Measurements from ENCODE around the gene GJC2.
A peak's percentile ranks its signal among the peaks of the same experiment; 100 is the strongest.
"Not testable (repeated sequence)": the region's sequence is repeated elsewhere in the genome, so short reads cannot be mapped to it uniquely, and the experiment has no call there.

GJC2 gene

GRCh38 chr1:228111315-228111714, 38.4 kb upstream of the GJC2 start:
- not testable (repeated sequence) for H3K4ac ChIP-seq (ENCODE audit: low read depth, low read length); H2BK15ac ChIP-seq (replicated peaks; ENCODE audit: low read depth); H3K27me3 ChIP-seq (ENCODE audit: insufficient read depth, low read length, poor library complexity); H3K4me1 ChIP-seq (ENCODE audit: control insufficient read depth, low read depth, low read length); H2BK5ac ChIP-seq (ENCODE audit: low read length); DNase-seq; H3K27ac ChIP-seq (ENCODE audit: low read depth, low read length); H2AK5ac ChIP-seq (ENCODE audit: low read length); H4K8ac ChIP-seq (ENCODE audit: low read depth, low read length); H3K56ac ChIP-seq (ENCODE audit: low read length); H3K4me3 ChIP-seq (ENCODE audit: low read length); H3K36me3 ChIP-seq (ENCODE audit: control insufficient read depth, insufficient read depth, low read length); H3K23ac ChIP-seq (ENCODE audit: low read length); H4K5ac ChIP-seq (ENCODE audit: low read length); H3K9ac ChIP-seq (ENCODE audit: low read length); H3K4me2 ChIP-seq (ENCODE audit: low read length); H3K18ac ChIP-seq (ENCODE audit: low read length); H2BK120ac ChIP-seq (ENCODE audit: low read depth, low read length)
- H3K79me2 ChIP-seq (ENCODE audit: control insufficient read depth, insufficient read depth, low read length): peaks cover 10% of the 10 kb centered on the region
- WGBS (ENCODE audit: extremely low coverage, insufficient coverage, low lambda C conversion rate): no CpG with 5 or more reads among the region's 6 CpGs
- H3K79me1 ChIP-seq (ENCODE audit: low read length): peaks cover 10% of the 10 kb centered on the region

DNA sequence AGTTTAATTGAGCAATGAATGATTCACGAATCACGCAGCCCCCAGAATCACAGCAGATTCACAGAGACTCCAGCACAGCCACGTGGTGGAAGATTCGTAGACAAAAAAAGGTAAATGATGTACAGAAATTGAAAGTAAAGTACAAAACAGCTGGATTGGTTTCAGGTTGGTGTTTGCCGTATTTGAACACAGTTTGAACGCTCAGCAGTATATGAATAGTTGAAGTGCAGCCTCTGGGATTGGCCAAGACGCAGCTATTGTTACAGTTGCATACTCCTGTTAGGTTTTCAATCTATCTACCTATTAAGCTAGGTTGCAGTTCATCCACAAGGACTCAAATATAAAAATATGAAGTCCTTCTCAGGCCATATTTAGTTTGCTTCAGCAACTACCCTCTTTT, 37.6 kb upstream of the GJC2 start:
- Histone ChIP-seq H3K9ac (ENCODE audit: low read length) (no peak overlapping the region), H3K79me2 (ENCODE audit: control insufficient read depth, insufficient read depth, low read length) (peaks cover 10% of the 10 kb centered on the region), H3K4me3 (ENCODE audit: low read length) (no peak overlapping the region), H3K4me1 (ENCODE audit: control insufficient read depth, low read depth, low read length) (peaks cover 3% of the 10 kb centered on the region), H2BK120ac (ENCODE audit: low read depth, low read length) (no peak overlapping the region), H4K8ac (ENCODE audit: low read depth, low read length) (no peak overlapping the region), H3K4ac (ENCODE audit: low read depth, low read length) (no peak overlapping the region), H3K27ac (ENCODE audit: low read depth, low read length) (no peak overlapping the region), H3K56ac (ENCODE audit: low read length) (no peak overlapping the region), H3K36me3 (ENCODE audit: control insufficient read depth, insufficient read depth, low read length) (no peaks in the 10 kb centered on the region), H3K27me3 (ENCODE audit: insufficient read depth, low read length, poor library complexity) (no peaks in the 10 kb centered on the region), H3K79me1 (ENCODE audit: low read length) (peaks cover 10% of the 10 kb centered on the region), H2BK5ac (ENCODE audit: low read length) (no peak overlapping the region), H4K5ac (ENCODE audit: low read length) (no peak overlapping the region), H3K4me2 (ENCODE audit: low read length) (no peak overlapping the region), H2AK5ac (ENCODE audit: low read length) (no peak overlapping the region), H3K23ac (ENCODE audit: low read length) (no peak overlapping the region), H2BK15ac (replicated peaks; ENCODE audit: low read depth) (no peak overlapping the region), H3K18ac (ENCODE audit: low read length) (no peak overlapping the region)
- no CpG with 5 or more reads among the region's 7 CpGs for WGBS (ENCODE audit: extremely low coverage, insufficient coverage, low lambda C conversion rate)
- DNase-seq: no peak

DNA sequence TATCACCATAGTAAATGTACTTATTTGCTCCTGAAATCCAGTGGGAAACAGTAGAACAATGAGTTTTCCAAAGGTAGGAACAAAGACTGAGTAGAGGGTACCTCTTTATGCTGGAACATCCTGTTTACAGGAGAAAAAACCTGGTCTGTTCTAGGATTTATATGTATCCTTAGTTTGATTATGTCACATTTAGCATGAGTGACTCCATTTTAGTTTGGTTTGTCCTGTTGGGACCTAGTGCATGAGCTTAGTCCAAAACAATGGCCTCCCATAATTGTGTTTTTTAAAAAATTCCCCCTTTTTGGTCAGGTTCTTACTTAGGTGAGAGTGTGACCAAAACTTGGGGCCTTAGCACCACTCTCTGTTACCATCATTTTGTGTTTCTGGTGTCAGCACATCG, 37.1 kb upstream of the GJC2 start:
- H4K8ac ChIP-seq (ENCODE audit: low read depth, low read length): no peak overlapping the region
- no peak overlapping the region for H4K5ac ChIP-seq (ENCODE audit: low read length)
- H3K56ac ChIP-seq (ENCODE audit: low read length): no peak overlapping the region
- H2BK15ac ChIP-seq (replicated peaks; ENCODE audit: low read depth): no peak overlapping the region
- H2AK5ac ChIP-seq (ENCODE audit: low read length): no peak overlapping the region
- H3K27ac ChIP-seq (ENCODE audit: low read depth, low read length): no peak overlapping the region
- H3K9ac ChIP-seq (ENCODE audit: low read length): no peak overlapping the region
- no peak overlapping the region for H2BK120ac ChIP-seq (ENCODE audit: low read depth, low read length)
- H3K4me2 ChIP-seq (ENCODE audit: low read length): no peak overlapping the region
- H3K4ac ChIP-seq (ENCODE audit: low read depth, low read length): no peak overlapping the region
- peaks cover 3% of the 10 kb centered on the region for H3K4me1 ChIP-seq (ENCODE audit: control insufficient read depth, low read depth, low read length)
- DNase-seq: no peak
- H3K4me3 ChIP-seq (ENCODE audit: low read length): no peak overlapping the region
- H3K36me3 ChIP-seq (ENCODE audit: control insufficient read depth, insufficient read depth, low read length): no peaks in the 10 kb centered on the region
- no peaks in the 10 kb centered on the region for H3K27me3 ChIP-seq (ENCODE audit: insufficient read depth, low read length, poor library complexity)
- peaks cover 10% of the 10 kb centered on the region for H3K79me2 ChIP-seq (ENCODE audit: control insufficient read depth, insufficient read depth, low read length)
- no peak overlapping the region for H3K18ac ChIP-seq (ENCODE audit: low read length)
- H3K23ac ChIP-seq (ENCODE audit: low read length): no peak overlapping the region
- H2BK5ac ChIP-seq (ENCODE audit: low read length): no peak overlapping the region
- WGBS (ENCODE audit: extremely low coverage, insufficient coverage, low lambda C conversion rate): no CpG with 5 or more reads among the region's 1 CpG
- H3K79me1 ChIP-seq (ENCODE audit: low read length): peaks cover 10% of the 10 kb centered on the region

GRCh38 chr1:228114827-228115226, 34.9 kb upstream of the GJC2 start:
- Histone ChIP-seq H3K79me1 (ENCODE audit: low read length) (no peaks in the 10 kb centered on the region), H3K27me3 (ENCODE audit: insufficient read depth, low read length, poor library complexity) (no peaks in the 10 kb centered on the region), H4K5ac (ENCODE audit: low read length) (no peak overlapping the region), H3K4me2 (ENCODE audit: low read length) (no peak overlapping the region), H3K27ac (ENCODE audit: low read depth, low read length) (no peak overlapping the region), H4K8ac (ENCODE audit: low read depth, low read length) (no peak overlapping the region), H3K56ac (ENCODE audit: low read length) (no peak overlapping the region), H2AK5ac (ENCODE audit: low read length) (no peak overlapping the region), H3K79me2 (ENCODE audit: control insufficient read depth, insufficient read depth, low read length) (no peaks in the 10 kb centered on the region), H2BK15ac (replicated peaks; ENCODE audit: low read depth) (no peak overlapping the region), H2BK120ac (ENCODE audit: low read depth, low read length) (no peak overlapping the region), H3K4me3 (ENCODE audit: low read length) (no peak overlapping the region), H2BK5ac (ENCODE audit: low read length) (no peak overlapping the region), H3K36me3 (ENCODE audit: control insufficient read depth, insufficient read depth, low read length) (no peaks in the 10 kb centered on the region), H3K18ac (ENCODE audit: low read length) (no peak overlapping the region), H3K4ac (ENCODE audit: low read depth, low read length) (no peak overlapping the region), H3K9ac (ENCODE audit: low read length) (no peak overlapping the region), H3K23ac (ENCODE audit: low read length) (no peak overlapping the region), H3K4me1 (ENCODE audit: control insufficient read depth, low read depth, low read length) (no peaks in the 10 kb centered on the region)
- no peak for DNase-seq
- WGBS (ENCODE audit: extremely low coverage, insufficient coverage, low lambda C conversion rate): no CpG with 5 or more reads among the region's 3 CpGs

DNA sequence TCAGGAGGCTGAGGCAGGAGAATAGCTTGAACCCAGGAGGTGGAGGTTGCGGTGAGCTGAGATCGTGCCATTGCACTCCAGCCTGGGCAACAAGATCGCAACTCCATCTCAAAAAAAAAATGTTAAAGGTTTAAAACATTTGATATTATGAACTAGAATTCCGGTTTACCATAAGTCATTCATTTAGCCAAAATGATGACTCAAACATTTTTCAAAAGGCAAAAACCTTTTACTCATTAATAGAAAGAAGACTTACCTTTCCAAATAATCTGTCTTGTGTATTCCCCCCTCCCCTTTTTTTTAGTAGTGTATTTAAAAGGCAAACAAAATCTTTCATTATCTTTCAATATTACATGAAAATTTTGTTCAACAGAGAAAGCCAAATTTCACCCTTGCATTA, 32.4 kb upstream of the GJC2 start:
- H3K4me1 ChIP-seq (ENCODE audit: control insufficient read depth, low read depth, low read length): no peaks in the 10 kb centered on the region
- no peak overlapping the region for H2AK5ac ChIP-seq (ENCODE audit: low read length)
- no peak overlapping the region for H3K23ac ChIP-seq (ENCODE audit: low read length)
- H4K8ac ChIP-seq (ENCODE audit: low read depth, low read length): no peak overlapping the region
- no CpG with 5 or more reads among the region's 4 CpGs for WGBS (ENCODE audit: extremely low coverage, insufficient coverage, low lambda C conversion rate)
- H3K4me2 ChIP-seq (ENCODE audit: low read length): no peak overlapping the region
- no peaks in the 10 kb centered on the region for H3K36me3 ChIP-seq (ENCODE audit: control insufficient read depth, insufficient read depth, low read length)
- H3K27me3 ChIP-seq (ENCODE audit: insufficient read depth, low read length, poor library complexity): no peaks in the 10 kb centered on the region
- H3K79me1 ChIP-seq (ENCODE audit: low read length): no peaks in the 10 kb centered on the region
- H2BK15ac ChIP-seq (replicated peaks; ENCODE audit: low read depth): no peak overlapping the region
- no peak overlapping the region for H3K4ac ChIP-seq (ENCODE audit: low read depth, low read length)
- no peak overlapping the region for H3K27ac ChIP-seq (ENCODE audit: low read depth, low read length)
- H2BK5ac ChIP-seq (ENCODE audit: low read length): no peak overlapping the region
- no peak for DNase-seq
- H2BK120ac ChIP-seq (ENCODE audit: low read depth, low read length): no peak overlapping the region
- no peak overlapping the region for H3K56ac ChIP-seq (ENCODE audit: low read length)
- H3K79me2 ChIP-seq (ENCODE audit: control insufficient read depth, insufficient read depth, low read length): no peaks in the 10 kb centered on the region
- no peak overlapping the region for H3K9ac ChIP-seq (ENCODE audit: low read length)
- H3K4me3 ChIP-seq (ENCODE audit: low read length): no peak overlapping the region
- no peak overlapping the region for H4K5ac ChIP-seq (ENCODE audit: low read length)
- no peak overlapping the region for H3K18ac ChIP-seq (ENCODE audit: low read length)

DNA sequence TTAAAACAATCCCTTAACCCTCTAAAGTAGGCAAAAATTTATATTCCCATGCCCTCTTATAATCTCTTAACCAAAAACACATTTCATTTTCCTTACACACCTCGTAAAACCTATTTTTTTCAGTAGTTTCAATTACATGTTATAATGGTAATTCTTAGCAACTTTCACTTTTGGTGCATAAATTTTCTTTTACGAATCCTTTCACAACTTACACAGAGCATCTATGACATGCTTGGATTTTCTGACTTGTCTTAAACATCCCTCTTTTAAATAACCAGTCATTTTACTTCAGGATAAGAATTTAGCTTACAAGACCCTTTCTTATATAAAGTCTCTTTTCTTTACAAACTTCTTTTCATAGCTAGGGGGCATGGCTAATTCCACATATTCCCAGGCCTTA, 31.7 kb upstream of the GJC2 start:
- no peak overlapping the region for H3K18ac ChIP-seq (ENCODE audit: low read length)
- H3K23ac ChIP-seq (ENCODE audit: low read length): no peak overlapping the region
- H3K27ac ChIP-seq (ENCODE audit: low read depth, low read length): no peak overlapping the region
- WGBS (ENCODE audit: extremely low coverage, insufficient coverage, low lambda C conversion rate): 100% methylated on average over 1 of the region's 2 CpGs
- H3K79me1 ChIP-seq (ENCODE audit: low read length): no peaks in the 10 kb centered on the region
- no peaks in the 10 kb centered on the region for H3K4me1 ChIP-seq (ENCODE audit: control insufficient read depth, low read depth, low read length)
- no peaks in the 10 kb centered on the region for H3K79me2 ChIP-seq (ENCODE audit: control insufficient read depth, insufficient read depth, low read length)
- H4K8ac ChIP-seq (ENCODE audit: low read depth, low read length): no peak overlapping the region
- no peak overlapping the region for H2BK5ac ChIP-seq (ENCODE audit: low read length)
- H3K4me3 ChIP-seq (ENCODE audit: low read length): no peak overlapping the region
- no peak overlapping the region for H3K56ac ChIP-seq (ENCODE audit: low read length)
- H2BK120ac ChIP-seq (ENCODE audit: low read depth, low read length): no peak overlapping the region
- H4K5ac ChIP-seq (ENCODE audit: low read length): no peak overlapping the region
- no peaks in the 10 kb centered on the region for H3K36me3 ChIP-seq (ENCODE audit: control insufficient read depth, insufficient read depth, low read length)
- no peak overlapping the region for H2AK5ac ChIP-seq (ENCODE audit: low read length)
- no peak overlapping the region for H3K4ac ChIP-seq (ENCODE audit: low read depth, low read length)
- no peak overlapping the region for H3K9ac ChIP-seq (ENCODE audit: low read length)
- H3K27me3 ChIP-seq (ENCODE audit: insufficient read depth, low read length, poor library complexity): no peaks in the 10 kb centered on the region
- no peak overlapping the region for H3K4me2 ChIP-seq (ENCODE audit: low read length)
- H2BK15ac ChIP-seq (replicated peaks; ENCODE audit: low read depth): no peak overlapping the region
- peak; percentile 51 for DNase-seq

All from mesendoderm (in vitro differentiated cells).